HG02678 (cell line): ENCODE measurements around the gene CHD8.
"Not testable (repeated sequence)": the region's sequence is repeated elsewhere in the genome, so short reads cannot be mapped to it uniquely, and the experiment has no call there.

Experiments used
- ATAC-seq: cut with Tn5 transposase; IDR thresholded peaks from one replicate; pipeline ENCODE4 v1.9.1; 2021; ENCODE audit warnings: mild to moderate bottlenecking, moderate library complexity; ENCODE audit not compliant: unreplicated experiment

The CHD8 gene

DNA sequence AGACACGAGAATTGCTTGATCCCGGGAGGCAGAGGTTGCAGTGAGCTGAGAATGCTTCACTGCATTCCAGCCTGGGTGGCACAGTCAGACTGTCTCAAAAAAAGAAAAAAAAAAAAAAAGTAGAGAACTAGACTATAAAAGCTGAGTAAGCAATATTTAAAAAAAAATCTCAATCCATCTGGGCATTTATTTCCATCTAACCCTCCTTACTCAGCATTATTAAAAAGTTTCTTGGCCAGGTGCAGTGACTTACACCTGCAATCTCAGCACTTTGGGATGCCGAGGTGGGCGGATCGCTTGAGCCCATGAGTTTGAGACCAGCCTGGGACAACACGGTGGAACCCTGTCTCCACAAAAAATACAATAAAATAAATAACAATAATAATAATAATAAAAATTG is 76.6 kb downstream of the CHD8 start:
- ATAC-seq, result no peak

DNA sequence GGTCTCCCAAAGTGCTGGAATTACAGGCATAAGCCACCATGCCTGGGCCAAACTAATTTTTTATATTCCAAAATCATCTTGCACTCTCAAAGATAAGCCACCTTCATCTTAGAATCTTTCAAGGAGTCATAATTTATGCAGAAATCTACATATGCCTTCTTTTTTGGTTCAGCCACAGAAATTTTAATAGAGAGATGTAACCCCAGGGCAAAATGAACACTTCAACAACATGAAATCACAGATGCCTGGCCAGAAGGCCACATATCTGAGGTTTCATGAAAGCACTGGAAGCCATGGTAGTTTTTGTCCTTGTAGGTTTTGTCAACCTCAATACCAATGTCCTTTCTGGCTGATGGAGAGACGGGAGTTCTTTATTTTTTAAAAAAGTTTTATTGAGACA is 81.9 kb downstream of the CHD8 start:
- no peak for ATAC-seq

DNA sequence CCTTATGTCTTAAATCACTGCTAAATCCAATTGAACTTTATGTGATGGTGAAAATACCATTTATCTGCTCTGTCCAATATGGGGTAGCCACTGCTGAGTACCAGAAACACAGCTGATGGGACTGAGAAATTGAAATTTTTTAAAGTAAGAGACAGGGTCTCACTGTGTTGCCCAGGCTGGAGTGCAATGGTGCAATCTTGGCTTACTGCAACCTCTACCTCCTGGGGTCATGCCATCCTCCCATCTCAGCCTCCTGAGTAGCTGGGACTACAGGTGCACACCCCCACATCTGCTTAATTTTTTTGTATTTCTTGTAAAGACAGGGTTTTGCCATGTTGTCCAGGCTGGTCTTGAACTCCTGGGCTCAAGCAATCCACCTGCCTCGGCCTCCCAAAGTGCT is 83.1 kb downstream of the CHD8 start:
- not testable (repeated sequence) for ATAC-seq

DNA sequence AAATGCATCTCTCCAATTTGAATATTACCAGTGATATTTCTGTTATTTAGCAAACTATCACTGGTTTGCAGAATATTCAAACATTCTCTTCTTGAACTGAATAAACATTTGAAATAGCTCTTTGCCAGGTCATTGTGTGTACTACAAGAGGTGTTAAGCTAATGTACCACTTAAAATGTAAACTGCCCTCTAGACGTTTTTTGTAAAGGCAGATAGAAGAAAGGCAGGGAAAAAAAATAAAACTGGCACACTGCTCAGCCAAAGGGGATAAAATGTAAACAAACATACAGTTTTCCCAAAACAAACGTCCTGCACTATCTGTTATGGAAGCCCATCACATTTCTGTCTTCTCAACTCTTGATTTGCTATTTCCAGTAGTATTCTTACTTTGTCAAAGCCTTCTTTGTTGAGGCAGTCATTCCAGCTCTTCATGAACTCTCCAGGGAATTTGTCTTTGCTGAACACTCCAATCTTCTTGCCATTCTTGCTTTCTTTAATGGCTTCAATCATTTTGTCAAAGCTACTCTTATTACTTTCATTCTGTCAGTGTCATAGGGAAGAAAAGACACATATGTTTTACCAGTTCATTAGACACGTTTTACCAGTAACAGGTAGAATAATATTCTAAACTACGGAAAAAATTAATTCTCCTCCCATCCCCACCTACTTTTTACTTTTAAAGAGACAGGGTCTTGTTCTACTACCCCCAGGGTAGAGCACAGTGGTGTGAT is 85.8 kb downstream of the CHD8 start:
- no peak for ATAC-seq

DNA sequence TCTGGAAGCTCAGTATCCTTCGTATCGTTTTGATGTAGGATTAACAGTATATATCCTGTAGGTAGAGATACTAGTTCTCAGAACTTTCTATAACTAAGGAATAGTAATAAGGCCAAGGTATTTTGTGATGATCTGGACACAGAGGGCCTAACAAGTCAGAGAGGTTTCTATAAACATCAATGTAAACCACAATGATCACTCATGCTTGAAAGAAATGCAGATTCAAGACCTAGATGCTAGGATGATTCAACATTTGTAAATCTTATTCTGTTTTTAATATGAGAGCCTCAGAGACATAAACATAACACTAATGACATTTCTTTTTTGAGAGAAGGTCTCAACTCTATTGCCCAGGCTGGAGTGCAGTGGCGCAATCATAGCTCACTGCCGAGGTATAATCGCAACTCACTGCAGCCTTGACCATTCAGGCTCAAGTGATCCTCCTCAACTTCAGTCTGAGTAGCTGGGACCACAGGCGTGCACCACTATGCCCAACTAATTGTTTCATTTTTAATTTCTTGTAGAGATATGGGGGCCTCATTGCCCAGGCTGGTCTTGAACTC is 88.3 kb downstream of the CHD8 start:
- ATAC-seq, result no peak

DNA sequence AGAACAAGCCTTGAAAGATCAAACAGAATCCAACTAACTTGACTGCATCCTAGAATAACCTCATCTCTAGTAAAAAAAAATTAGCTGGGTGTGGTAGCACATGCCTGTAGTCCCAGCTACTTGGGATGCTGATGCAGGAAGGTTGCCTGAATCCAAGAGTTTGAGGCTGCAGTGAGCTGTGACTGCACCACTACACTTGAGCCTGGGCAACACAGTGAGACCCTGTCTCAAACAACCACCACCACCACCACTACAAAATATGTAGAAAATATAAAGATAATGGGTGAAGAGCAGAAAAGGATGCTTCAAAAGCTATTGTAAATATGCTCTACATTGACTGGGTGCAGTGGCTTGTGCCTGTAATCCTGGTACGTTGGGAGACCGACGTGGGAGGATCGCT is 99.4 kb downstream of the CHD8 start:
- no peak for ATAC-seq

DNA sequence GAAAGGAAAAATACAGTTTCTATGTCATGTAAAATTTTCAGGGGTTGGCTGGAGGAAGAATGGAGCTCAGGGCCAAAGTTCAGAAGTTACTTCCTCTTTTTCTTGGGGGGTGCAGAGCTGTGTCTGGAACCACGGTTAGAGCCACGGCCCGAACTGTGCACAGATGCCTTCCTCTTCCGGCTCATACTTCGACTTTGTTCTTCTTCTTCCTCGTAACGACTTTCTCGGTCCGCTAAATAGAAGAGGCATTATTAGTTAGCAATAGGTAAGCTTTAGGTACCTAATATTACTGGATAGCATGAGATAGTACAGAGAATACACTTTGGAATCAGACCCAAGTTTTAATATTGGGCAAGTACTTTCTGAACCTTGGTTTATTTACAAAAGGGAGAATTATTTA is 103.3 kb downstream of the CHD8 start:
- ATAC-seq, result no peak

DNA sequence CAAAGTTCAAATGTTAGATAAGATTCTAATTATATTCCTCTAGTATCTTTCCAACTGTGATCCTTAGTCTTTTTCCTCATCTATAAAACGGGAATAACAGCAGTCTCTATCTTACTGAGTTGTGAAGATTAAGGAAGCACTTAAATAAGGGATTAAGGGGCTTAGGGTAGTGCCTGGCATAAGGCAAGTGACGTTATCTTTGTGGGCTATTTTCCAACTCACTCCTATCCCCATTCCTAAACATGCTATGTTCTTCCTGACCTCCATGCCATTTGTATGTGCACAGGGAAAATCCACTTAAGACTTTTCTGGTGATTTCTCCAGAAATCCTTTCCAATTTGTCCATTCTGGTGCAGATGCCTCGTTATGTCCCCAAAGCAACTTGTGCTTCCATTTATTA is 105.4 kb downstream of the CHD8 start:
- ATAC-seq, result no peak

DNA sequence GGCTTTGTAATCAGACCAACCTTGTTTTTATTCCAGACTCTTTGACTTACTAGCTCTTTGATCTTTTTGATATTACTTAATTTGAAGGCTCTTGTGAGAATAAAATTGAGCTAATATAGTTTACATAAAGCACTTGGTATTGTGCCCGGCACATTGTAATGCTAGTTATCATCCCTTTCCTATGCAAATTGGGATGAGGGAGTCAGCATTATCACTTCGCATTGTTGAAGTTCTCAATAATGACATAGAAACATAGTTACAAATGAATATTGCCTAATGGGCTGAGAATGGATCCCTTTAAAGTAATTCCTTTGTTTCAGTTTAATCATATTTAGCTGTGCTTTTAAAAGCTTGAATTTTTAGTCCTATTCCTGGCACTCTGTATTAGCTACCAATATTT is 108.7 kb downstream of the CHD8 start:
- ATAC-seq, result no peak

DNA sequence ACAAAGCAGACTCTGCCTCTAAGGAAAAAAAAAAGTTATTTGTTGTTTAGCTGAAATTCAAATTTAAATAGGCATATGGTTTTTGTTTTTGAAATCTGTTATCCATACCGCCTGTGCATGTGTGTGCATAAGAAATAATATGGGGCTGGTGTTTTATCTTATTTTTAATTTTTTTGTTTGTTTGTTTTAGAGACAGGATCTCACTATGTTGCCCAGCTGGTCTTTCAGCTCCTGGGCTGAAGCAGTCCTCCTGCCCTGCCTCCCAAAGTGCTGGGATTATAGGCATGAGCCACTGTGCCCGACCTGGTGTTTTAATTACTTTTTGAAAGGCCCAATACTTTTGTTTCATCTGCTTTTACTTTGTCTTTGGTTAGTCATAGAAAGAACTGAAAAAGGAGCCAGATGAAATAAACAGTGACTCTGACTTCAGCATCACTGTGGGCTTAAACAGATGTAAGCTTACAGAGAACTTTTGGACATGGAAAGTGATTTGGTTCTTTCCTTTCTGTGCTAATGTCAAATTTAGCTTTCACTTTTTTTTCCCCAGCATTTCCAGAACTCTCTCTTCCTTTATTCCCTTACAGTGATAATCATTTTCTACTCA is 109.3 kb downstream of the CHD8 start:
- ATAC-seq, result no peak

DNA sequence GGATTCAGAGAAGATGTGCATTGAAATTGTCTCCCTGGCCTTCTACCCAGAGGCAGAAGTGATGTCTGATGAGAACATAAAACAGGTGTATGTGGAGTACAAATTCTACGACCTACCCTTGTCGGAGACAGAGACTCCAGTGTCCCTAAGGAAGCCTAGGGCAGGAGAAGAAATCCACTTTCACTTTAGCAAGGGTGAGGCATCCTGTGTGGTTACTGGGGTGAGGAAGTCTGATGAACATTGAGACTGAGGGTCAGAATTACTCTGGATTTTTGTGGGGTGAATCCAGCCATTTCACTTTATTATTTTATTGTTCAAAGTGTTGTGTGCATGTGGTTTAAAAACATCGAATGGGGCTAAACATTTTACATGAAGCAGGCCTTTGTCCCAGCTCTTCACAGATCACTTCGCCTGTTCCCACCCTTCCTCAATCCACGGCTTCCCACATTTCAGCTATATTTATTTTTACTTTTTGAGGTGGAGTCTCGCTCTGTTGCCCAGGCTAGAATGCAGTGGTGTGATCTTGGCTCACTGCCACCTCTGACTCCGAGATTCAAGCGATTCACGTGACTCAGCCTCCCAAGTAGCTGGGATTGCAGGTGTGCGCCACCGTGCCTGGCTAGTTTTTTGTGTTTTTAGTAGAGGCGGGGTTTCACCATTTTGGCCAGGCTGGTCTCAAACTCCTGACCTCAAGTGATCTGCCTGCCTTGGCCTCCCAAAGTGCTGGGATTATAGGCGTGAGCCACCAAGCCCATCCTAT is 112.7 kb downstream of the CHD8 start:
- ATAC-seq, result no peak
